Kidney capillary endothelial cell (primary cell): ENCODE measurements around the gene TMTC3.
"Not testable (repeated sequence)": the region's sequence is repeated elsewhere in the genome, so short reads cannot be mapped to it uniquely, and the experiment has no call there.

ENCODE experiments used
- DNase-seq: peaks from one replicate; pipeline ENCODE4 v3.0.0-alpha.2; 2018; ENCODE audit warnings: low spot score

The TMTC3 gene

DNA sequence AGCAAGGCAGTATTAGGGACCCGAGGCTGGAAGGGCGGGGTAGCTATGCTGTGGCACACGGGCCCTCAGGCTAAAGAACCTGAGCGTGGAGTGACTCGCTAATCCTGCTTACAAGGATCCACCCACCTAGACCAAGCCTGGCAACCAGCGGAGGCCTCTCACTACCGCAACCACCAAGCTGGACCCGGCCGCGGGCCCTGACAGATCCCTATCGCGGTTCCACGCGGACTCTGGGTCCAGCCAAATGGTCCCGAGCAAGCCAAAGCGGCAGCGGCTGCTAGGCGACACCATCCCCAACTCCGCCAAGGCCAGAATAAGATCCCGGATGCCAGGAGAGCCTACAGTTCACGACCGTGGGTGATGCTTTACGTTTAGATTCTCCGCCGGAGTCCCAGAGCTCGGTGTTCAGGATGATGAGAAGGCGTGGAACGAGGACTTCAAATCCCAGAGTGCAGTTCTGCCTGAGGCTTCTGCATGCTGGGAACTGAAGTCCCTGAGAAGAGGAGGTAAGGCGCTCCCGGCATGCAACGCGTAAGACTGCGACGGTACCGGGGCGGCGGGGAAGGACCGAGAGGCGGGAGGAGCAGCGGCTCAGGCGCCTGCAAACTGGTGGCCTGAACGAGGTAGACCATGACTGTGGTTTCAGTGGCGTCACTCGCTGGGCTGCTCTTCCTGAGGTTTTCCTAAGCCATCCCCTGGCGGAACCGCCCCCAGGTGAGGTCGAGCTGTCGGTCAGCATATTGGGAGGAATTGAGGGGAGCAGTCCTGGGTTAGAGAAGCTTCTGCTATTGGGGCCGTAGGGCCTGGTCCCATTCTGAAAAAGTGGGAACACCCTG lies at the start of gene TMTC3, which contains the start of gene CEP290:
TSS of gene TMTC3 (plus strand) at position 534 of the 836 bp plus-strand sequence. CDS start 6,009 bp downstream, outside the sequence.
TSS of gene CEP290 (minus strand) at position 315 of the 836 bp plus-strand sequence. CDS start 781 bp downstream, outside the sequence.
- peak; percentile 99 for DNase-seq

DNA sequence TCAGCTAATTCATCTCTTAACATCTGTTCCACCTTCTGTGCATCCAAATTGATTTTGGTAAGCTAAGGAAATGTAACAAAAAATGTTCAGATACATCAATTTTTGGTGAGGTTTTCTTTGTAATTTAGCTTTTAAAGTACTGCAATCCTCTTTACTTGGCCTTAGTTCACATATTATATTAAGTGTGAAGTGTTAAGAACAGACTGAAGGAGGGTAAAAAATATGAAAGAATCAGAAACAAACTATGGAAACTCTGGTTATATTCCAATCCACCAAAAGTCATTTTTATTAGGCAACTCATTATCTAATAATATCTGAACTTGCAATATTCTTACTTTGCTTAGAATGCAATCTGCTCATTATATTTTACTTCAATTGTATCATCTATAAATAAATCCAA lies 49.3 kb upstream of the TMTC3 start:
- DNase-seq, result no peak

DNA sequence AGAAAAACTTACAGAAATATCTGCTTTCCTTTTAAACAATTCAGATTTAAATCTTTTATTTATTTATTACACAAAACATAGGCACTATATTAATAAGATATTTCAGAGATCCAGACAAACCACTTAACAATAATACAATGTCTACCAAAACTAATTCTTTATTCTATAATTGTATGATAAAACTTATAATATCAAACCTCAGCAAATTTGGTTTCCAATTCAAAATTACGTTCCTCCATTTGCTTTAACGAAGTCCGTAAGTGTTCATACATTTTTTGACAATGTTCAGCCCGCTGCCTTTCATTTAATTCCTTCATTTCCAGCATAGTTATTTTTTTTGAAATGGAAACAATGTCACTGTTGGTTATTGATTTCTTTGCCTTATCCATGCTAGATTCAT lies 48.5 kb upstream of the TMTC3 start:
- no peak for DNase-seq

DNA sequence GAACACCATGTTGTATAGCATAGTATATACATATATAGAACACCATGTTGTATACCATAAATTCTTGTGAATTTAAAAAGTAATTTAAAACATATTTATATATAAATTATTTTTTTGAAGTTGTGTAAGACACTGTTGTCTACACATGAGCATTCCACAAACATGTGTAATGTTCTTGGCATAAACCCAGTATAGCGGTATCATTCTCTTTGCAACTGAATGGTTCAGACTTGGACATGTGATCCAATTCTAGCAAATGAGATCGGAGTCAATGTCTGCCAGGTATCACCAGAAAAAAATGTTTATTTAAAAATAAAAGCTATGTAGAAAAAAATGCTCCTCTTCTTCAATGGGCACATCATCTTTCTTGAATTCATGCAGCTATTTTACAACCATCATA lies 34.1 kb upstream of the TMTC3 start:
- no peak for DNase-seq

DNA sequence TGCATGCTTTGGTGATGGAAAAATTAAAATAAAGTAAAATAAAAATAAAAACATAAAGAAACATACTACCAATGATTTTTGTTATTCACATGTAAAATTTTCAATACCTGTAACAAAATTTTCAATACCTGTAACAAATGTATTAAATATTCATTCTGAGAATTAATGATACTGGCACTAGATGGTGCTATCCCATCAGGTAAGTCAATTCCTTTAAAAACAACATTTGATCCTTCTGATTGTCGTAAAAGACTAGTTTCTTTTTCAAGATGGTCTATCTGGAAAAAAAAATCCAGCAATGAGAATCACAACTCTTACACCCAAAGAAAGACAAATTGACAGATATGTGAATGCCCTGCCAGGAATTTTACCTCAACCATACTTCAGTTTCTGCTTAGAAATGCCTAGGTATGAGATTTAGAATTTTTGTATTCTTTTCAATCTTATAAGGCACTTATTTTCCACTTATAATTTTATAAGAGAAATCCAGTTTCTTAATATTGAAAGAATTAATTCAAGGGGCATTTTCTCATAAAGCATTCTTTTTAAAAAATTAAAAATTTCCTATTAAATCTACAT lies 30.9 kb upstream of the TMTC3 start:
- DNase-seq, result peak; percentile 43

DNA sequence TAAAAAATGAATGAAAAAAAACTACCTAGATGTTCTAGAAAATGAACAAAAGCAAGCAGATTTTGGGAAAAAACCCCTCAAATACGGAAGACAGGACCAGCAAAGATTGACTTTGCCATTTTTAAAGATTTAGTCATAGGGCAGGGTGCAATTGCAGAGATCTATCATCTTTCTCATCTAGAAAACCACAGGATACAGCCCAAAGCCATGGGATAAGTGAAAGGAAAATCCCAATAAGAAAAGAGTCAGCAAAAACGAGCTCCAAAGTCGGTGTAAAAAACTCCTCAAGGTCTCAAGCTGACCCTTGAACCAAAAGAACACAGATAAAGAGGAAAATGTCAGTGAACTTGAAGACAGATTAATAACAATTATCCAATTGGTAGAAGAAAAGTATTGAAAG lies 28.2 kb upstream of the TMTC3 start:
- DNase-seq, result no peak

DNA sequence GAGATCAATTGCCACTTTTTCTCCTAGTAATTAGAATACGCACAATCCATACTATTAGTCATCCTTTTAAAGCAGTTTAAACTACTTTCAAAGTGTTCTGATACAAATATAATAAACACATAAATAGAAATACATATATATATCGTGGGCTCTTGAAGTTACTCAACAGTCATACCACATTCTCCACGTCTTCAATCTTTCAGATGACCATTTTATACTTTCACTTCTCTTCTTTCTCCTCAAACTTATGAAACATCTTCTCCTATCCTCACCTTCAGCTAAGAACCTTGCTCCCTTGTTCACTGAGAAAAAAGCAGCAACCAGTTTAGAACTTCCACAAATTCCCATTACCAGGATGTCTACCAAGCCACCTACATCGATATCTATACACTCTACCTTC lies 19.4 kb upstream of the TMTC3 start:
- DNase-seq, result no peak

DNA sequence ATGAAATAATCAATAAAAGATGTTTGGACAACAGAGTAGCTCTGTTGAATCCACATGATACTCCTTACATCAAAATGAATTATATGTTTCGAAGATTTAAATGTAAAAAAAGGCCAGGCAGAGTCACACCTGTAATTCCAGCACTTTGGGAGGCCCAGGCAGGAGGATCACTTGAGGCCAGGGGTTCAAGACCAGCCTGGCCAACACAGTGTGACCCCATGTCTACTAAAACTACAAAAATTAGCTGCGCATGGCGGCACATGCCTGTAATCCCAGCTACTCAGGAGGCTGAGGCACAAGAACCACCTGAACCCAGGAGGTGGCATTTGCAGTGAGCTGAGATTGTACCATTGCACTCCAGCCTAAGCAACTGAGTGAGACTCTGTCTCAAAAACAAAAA lies 15.0 kb upstream of the TMTC3 start:
- no peak for DNase-seq

DNA sequence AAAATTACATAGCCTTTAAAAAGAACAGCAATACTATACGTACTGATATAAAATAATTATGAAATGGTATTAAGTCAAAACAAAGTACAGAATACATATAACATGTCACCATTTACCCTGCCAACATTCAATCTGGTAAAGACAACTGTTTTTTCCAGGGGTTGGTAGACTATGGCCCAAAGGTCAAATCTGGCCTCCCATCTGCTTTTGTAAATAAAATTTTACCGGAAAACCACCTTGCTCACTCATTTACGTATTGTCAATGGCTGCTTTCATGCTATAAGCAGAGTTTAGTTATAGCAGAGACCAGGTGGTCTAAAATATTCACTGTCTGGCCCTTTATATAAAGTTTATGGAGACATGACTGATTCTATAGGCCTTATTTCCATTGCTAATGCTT lies 14.3 kb upstream of the TMTC3 start:
- DNase-seq, result no peak

DNA sequence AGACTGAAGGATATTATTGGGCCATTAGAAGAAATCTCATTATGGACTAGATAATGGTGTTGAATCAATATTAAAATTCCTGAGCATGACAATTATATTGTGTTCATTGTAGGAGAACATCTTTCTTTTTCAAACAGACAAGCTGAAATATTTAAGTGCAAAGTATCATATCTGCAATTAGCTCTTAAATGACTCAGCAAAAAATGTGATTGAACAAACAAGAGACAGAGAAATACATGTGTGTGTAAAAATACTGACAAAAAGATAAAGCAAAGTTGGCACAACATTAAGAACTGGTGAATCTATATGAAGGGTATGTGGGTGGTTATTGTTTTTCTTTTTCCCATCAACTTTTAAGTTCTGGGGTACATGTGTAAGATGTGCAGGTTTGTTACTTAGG lies 9.7 kb upstream of the TMTC3 start:
- no peak for DNase-seq

DNA sequence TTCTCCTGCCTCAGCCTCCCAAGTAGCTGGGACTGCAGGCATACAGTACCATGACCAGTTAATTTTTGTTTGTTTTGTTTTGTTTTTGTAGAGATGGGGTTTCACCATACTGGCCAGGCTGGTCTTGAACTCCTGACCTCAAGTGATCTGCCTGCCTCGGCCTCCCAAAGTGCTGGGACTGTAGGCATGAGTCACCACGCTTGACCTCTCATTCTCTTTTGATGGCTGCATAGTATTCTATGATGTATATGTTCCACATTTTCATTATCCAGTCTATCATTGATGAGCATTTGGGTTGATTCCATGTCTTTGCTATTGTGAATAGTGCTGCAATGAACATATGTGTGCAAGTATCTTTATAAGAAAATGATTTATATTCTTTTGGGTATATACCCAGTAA lies 8.9 kb upstream of the TMTC3 start:
- not testable (repeated sequence) for DNase-seq

DNA sequence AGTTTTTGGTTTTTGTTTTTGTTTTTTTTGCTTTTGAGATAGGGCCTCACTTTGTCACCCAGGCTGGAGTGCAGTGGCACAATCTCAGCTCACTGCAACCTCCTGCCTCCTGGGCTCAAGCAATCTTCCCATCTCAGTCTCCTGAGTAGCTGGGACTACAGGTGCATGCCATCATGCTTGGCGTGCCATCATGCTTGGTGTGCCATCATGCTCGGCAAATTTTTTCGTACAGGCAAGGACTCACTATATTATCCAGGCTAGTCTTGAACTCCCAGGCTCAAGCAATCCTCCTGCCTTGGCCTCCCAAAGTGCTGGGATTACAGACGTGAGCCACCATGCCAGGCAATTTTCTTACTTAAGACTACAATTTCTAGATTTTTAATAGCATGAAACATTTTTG lies 2.4 kb upstream of the TMTC3 start:
- DNase-seq, result not testable (repeated sequence)

DNA sequence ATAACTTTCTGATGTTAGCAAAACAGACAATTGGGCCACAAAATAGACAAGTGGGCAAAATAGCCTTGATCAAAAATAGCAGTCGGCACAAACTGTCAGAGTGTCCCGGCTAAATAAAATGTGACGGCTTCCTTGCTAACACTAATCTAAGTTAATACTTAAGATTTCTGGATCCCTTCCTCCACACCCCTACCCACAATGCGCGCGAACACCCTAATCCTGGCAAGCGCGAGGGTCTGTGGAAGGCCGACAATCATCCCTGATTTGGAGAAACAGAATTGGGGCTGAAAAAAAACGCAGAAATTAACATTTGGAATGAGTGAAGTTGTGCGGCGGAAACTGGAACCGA lies 708 bp upstream of the TMTC3 start:
- DNase-seq, result no peak

DNA sequence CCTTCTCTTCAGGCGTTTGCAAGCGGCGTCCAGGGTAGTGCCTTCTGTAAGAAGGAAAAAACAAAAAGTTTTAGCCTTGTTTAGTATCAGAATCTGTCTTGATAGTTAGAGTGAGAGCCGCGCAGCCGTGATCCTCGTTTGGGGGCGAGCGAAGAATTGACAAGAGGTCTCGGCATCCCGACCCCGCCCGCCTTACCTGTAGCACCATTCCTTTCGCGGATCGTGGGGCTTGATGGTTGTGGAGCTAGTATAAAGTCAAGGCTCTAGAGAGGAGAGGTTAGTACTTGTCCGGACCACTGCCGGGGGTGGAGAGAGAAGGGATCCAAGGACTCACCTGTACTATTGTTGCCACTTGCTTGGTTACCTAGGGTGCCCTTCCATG lies 494 bp downstream of the TMTC3 start:
- no peak for DNase-seq

DNA sequence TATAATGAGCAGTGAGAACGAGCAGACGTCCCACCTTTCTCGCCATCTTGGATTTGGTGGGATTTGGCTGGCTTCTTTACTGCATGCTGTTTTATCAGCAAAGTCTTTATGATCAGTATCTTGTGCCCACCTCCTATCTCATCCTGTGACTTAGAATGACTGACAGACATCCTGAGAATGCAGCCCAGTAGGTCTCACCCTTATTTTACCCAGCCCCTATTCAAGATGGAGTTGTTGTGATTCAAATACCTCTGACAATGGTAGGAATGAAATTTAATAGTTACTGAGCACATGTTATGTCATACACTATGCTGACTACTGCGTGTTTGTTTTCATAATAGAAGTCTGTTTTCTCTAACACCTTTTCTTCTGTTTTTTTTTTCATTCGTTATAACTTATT lies 1.9 kb downstream of the TMTC3 start:
- no peak for DNase-seq

DNA sequence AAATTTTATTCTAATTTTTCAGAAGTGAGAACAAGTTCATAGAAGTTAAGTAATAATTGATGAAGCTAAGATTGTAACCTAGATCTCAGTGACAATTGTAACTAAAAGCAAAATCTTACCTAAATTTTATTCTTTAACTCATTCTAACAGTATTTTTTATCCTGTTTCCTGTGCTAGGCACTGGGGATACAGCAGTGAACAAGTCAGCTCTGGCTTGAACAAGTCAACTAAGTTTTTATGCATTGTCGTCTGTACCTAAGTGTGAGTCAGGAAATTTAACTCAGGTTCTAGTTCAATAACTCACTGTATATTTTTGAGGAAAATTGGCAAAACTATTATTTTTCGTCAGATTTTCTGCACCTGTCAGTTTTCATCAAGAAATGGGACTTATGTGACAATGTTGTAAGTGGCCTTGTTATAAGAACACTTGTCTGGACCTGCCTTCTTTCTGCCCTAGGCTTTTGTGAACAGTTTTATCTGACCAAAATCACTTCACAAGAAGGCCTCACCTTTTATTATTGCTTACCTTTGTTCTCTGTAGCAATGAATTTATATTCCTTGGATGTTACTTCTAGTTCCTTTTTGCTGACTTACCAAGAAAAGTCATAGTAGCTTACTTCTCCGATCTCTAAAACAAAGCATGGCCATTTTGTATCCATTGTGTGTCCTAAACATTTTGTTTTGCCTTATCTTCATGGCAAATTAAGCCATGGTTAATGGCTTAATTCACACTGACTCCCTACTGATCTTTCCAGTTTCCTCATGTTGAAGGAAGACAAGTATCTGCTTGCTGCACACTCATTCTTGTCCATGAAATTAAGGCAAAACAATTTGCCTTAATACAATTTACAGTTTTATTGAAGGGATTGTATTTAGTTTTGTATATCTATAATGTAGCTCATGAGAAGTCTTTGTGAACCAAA lies 2.7 kb downstream of the TMTC3 start:
- DNase-seq, result no peak

DNA sequence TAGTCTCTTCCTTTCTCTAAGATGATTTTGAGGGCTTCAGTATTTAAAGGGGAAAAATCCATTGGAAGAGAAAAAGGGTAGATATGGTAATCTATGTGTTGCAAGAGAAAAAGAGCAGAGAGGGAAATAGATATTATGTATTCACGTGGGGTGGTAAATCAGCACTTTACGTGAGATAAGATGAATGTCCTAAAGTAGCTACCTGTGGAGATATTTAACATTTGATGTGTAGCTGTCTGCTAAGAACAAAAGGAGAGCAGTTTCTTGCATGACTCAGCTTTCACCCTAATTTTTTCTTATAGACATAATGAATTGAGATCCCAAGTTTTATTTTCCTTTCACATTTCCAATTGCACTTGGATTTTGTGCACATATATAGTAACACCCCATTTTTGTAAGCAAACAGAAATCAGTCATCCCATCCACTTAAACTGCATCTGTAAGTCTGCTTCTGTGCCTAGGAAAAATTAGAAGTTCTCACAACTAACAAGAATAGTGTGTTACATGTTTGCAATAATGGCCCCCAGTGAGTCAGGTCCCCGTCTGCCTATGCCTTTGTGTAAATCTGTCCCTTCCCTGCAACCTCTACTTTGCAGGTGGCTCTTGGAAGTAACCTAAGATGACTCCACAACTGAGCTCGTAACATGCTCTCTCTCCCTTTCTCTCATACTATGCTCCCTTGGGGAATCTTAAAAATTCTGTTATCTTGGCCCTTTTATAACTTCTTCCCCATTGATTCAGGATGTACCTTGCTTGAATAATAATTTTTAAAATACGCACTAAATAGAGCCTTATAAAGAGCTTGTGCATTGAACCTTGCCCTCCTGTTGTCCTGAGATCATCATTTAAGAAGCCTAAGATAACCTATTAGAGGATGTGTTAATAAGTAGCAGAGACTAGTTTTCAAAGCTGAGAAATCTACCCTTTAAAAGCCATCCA lies 3.7 kb downstream of the TMTC3 start:
- no peak for DNase-seq

DNA sequence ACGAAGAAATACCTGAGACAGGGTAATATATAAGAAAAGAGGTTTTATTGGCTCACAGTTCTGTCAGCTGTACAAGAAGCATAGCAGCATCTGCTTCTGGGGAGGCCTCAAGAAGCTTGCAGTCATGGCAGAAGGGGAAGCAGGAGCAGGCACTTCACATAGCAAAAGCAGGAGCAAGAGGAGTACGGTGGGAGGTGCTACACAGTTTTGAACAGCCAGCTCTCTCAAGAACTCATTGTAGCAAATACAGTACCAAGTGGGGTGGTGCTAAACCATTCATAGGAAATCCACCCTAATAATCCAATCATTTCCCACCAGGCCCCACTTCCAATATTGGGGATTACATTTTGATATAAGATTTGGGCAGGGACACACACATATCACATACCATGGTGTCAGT lies 8.0 kb downstream of the TMTC3 start:
- DNase-seq, result no peak

DNA sequence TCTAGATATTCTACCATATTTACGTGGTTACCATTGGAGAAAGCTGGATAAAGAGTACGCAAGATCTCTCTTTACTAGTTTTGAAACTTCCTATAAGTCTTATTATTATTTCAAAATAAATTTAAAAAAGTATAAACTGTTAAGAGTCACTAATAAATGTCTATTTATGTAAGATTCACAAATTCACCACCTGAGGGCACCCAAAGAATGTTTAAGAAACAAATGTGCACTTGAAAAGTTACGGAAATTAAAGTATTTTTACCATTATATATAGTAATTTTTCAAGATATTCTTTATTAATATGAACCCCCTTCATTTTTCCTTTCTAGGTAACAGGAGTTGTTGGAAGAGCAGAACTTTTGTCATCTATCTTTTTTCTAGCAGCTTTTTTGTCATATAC lies 11.9 kb downstream of the TMTC3 start:
- peak; percentile 50 for DNase-seq

DNA sequence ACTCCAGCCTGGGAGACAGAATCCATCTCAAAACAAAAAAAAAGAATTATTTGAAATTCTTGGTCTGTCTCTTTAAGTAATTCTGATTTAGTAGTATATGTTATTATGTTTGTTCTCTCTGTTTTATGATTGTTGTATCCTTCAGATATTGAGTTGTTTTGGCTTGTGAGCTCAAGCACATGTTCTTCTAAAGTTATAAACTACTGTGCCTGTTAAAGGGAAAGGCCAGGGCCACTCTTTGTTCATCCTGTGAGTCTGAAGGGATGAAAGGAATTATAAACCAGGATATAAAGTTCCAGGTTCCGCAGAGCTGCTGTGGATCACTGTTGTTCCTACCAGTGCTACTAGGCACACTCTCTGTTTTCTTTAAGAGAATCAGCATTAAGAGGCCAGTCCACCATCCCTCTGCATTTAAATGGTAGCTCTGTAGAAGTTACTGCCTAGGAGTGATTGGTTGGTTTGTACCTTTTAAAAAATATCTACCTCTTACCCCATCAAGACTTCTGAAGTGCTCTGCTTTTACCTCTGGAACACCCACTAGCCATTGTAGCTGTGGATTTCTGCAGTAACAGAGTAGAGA lies 14.1 kb downstream of the TMTC3 start:
- DNase-seq, result no peak

DNA sequence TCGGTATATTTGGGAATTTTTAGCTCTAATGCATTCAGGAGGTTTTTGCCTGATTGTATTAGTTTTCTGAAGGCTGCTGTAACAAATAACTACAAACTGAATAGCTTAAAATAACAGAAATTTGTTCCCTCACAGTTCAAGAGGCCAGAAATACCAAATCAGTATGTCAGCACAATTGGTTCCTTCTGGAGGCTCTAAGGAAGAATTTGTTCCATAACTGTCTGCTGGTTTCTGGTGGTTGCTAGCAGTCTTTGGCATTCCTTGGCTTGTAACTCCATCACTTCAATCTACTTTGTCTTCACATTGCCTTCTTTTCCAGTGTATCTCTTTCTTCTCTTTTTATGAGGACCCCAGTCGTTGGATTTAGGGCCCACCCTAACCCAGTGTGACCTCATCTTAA lies 21.3 kb downstream of the TMTC3 start:
- DNase-seq, result no peak
